ENCODE results near the gene AUNIP.

Gene AUNIP

GRCh38 chr1:25858906-25859789 lies at the start of gene AUNIP:
Gene AUNIP (minus strand): TSS chr1:25859457. CDS start chr1:25859357, 100 bp downstream.
- peak; percentile 90 for DNase-seq (ENCODE audit: low read depth)

- no peak for DNase-seq (ENCODE audit: low read depth)
Observed at GRCh38 chr1:25909040-25909439, 49.8 kb upstream of the AUNIP start.

GRCh38 chr1:25908161-25908560 lies 48.9 kb upstream of the AUNIP start:
- no peak for DNase-seq (ENCODE audit: low read depth)

- no peak for DNase-seq (ENCODE audit: low read depth)
Observed at GRCh38 chr1:25907601-25908000, 48.3 kb upstream of the AUNIP start.

GRCh38 chr1:25906644-25907300 lies 47.5 kb upstream of the AUNIP start:
- DNase-seq (ENCODE audit: low read depth) = no peak

- DNase-seq (ENCODE audit: low read depth) = peak; percentile 95
Observed at GRCh38 chr1:25905680-25906643, 46.7 kb upstream of the AUNIP start, which contains the start of gene STMN1. Gene STMN1 (minus strand): TSS chr1:25906419. CDS start chr1:25904676, 1,743 bp downstream.

GRCh38 chr1:25904943-25905679 lies 45.9 kb upstream of the AUNIP start:
- peak; percentile 94 for DNase-seq (ENCODE audit: low read depth)

- no peak for DNase-seq (ENCODE audit: low read depth)
Observed at GRCh38 chr1:25903986-25904385, 44.7 kb upstream of the AUNIP start.

- no peak for DNase-seq (ENCODE audit: low read depth)
Observed at GRCh38 chr1:25902462-25902861, 43.2 kb upstream of the AUNIP start.

GRCh38 chr1:25900219-25900618 lies 41.0 kb upstream of the AUNIP start:
- no peak for DNase-seq (ENCODE audit: low read depth)

GRCh38 chr1:25899792-25900191 lies 40.5 kb upstream of the AUNIP start:
- no peak for DNase-seq (ENCODE audit: low read depth)

GRCh38 chr1:25898223-25899015 lies 39.2 kb upstream of the AUNIP start:
- DNase-seq (ENCODE audit: low read depth) = no peak

- DNase-seq (ENCODE audit: low read depth) = no peak
Observed at GRCh38 chr1:25897754-25898153, 38.5 kb upstream of the AUNIP start.

GRCh38 chr1:25896266-25896665 lies 37.0 kb upstream of the AUNIP start:
- peak; percentile 73 for DNase-seq (ENCODE audit: low read depth)

- DNase-seq (ENCODE audit: low read depth) = peak; percentile 92
Observed at GRCh38 chr1:25895365-25895990, 36.2 kb upstream of the AUNIP start.

- no peak for DNase-seq (ENCODE audit: low read depth)
Observed at GRCh38 chr1:25893116-25893515, 33.9 kb upstream of the AUNIP start.

- DNase-seq (ENCODE audit: low read depth) = no peak
Observed at GRCh38 chr1:25891606-25892005, 32.3 kb upstream of the AUNIP start.

- DNase-seq (ENCODE audit: low read depth) = peak; percentile 89
Observed at GRCh38 chr1:25890239-25891034, 31.2 kb upstream of the AUNIP start.

GRCh38 chr1:25889470-25889869 lies 30.2 kb upstream of the AUNIP start:
- peak; percentile 39 for DNase-seq (ENCODE audit: low read depth)
